DOHH2 (cell line): ENCODE results near the gene TNPO2.

Experiments
- EZH2phosphoT487 ChIP-seq: fragments of 200-600 bp; sonication (generic); IDR thresholded peaks from 2 replicates; pipeline ENCODE4 v1.6.1; 2017; ENCODE audit warnings: borderline replicate concordance, mild to moderate bottlenecking, antibody characterized with exemption, low read length, moderate library complexity, mixed read lengths
- TF ChIP-seq, protein P1 (sequence below): fragments of 200-600 bp; sonication (generic); IDR thresholded peaks from one replicate; pipeline ENCODE4 v1.5.1; 2014; ENCODE audit warnings: antibody characterized with exemption, mild to moderate bottlenecking, low read depth, low read length; ENCODE audit not compliant: poor library complexity, severe bottlenecking

DNA sequence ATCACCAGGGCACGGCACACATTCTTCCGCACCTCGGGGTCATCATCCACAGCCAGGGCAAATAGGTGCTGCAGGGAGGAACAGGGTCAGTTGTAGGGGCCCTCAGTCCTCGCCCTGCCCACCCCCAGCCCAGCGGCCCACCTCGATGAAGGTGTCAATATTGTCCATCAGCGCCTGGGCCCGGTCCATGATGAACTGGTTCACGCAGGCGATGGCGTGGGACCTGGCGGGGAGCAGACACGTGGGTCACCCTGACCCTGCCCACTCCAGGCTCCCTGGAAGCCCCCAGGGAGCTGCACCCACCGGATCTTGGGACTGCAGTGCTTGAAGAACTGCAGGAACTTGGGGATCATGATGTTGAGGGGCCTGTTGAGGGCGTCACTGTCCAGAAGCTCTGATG lies 8.6 kb downstream of the TNPO2 start:
- TF ChIP-seq, protein P1, sequence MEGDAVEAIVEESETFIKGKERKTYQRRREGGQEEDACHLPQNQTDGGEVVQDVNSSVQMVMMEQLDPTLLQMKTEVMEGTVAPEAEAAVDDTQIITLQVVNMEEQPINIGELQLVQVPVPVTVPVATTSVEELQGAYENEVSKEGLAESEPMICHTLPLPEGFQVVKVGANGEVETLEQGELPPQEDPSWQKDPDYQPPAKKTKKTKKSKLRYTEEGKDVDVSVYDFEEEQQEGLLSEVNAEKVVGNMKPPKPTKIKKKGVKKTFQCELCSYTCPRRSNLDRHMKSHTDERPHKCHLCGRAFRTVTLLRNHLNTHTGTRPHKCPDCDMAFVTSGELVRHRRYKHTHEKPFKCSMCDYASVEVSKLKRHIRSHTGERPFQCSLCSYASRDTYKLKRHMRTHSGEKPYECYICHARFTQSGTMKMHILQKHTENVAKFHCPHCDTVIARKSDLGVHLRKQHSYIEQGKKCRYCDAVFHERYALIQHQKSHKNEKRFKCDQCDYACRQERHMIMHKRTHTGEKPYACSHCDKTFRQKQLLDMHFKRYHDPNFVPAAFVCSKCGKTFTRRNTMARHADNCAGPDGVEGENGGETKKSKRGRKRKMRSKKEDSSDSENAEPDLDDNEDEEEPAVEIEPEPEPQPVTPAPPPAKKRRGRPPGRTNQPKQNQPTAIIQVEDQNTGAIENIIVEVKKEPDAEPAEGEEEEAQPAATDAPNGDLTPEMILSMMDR = no peak
- TF ChIP-seq EZH2phosphoT487 = no peak
